Measurements from ENCODE around the gene ZNF91.

The ZNF91 gene

DNA sequence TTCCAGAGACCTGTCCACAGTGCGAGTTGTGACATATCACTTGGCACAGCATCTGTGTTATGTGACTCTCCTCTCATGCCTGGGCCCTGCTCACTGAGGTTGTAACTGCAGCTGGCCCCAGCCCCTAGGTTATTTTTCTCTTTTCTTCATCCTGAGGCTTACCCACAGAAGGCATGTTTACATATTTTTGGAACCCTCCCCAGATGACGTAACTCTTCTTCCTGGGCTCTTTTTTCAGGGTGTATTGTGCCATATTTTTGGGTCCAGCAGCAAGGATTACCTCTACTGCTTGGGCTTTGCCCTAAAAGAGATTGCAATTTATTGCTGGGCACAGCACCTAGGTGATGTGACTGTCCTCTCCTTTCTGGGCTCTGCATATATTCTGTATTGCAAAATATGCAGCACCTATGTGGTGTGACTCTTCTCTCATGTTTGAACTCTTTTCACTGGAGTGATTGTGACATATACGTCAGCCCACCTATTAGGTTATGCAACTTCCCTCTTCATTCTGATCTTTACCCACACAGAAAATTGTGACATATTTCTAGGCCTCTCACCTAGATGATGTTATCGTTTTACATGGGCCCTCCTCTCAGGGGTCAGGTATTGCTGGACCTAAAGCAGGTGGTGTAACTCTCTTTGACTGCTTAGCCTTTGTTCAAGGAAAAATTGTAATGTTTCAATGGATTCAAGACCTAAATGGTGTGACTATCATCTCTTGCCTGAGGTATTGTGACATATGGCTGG is 80.6 kb downstream of the ZNF91 start:
- TF ChIP-seq, protein P1, sequence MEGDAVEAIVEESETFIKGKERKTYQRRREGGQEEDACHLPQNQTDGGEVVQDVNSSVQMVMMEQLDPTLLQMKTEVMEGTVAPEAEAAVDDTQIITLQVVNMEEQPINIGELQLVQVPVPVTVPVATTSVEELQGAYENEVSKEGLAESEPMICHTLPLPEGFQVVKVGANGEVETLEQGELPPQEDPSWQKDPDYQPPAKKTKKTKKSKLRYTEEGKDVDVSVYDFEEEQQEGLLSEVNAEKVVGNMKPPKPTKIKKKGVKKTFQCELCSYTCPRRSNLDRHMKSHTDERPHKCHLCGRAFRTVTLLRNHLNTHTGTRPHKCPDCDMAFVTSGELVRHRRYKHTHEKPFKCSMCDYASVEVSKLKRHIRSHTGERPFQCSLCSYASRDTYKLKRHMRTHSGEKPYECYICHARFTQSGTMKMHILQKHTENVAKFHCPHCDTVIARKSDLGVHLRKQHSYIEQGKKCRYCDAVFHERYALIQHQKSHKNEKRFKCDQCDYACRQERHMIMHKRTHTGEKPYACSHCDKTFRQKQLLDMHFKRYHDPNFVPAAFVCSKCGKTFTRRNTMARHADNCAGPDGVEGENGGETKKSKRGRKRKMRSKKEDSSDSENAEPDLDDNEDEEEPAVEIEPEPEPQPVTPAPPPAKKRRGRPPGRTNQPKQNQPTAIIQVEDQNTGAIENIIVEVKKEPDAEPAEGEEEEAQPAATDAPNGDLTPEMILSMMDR (IDR thresholded peaks at IDR 0.05; ENCODE audit: borderline replicate concordance, control extremely low read depth, extremely low read depth, insufficient read depth, missing control alignments), result no peak
- in situ Hi-C loops (cut with MboI; ENCODE audit: low sequenced_read_pairs, unreplicated experiment), result no loop called here

DNA sequence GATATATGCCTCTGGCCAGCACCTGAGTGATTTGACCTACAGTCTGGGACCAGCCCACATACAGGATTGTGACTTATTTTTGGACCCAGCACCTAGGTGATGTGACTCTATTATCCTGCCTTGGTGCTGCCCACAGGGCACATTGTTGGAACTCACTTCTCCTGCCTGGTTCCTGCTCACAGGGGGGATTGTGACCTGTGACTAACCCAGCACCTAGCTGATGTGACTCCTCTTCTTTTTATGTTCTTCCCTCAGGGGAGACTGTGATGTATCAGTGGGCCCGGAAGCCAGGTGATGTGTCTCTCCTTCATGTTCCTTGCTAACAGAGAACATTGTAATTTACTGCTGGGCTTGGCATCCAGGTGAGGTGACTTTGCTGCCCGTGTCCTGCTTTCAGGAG is 82.1 kb downstream of the ZNF91 start:
- in situ Hi-C loops (cut with MboI; ENCODE audit: low sequenced_read_pairs, unreplicated experiment), result no loop called here
- no peak for DNase-seq (ENCODE audit: low spot score)
- TF ChIP-seq, protein P1 (IDR thresholded peaks at IDR 0.05; ENCODE audit: borderline replicate concordance, control extremely low read depth, extremely low read depth, insufficient read depth, missing control alignments), result no peak

More for the DNA sequence above, 80.6 kb downstream of the ZNF91 start:
- no peak for DNase-seq (ENCODE audit: low spot score)

DNA sequence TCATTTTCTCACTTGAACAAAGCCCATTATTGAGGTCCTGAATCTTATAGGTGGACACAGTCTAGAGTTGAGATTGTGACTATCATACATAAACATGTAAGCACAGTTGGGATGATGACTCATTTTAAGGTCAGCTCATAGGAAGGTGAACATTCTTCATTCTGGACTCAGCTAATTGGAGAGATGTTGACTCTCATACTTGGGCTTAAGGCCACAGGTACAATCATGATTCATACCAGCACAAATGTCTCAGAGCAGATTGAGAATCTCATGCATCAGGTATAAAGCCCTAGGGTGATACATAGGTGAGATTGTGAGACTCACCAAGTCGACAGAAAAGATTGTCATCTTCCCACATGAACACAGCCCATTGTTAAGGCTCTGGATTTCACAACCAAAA is 82.8 kb downstream of the ZNF91 start:
- no peak for DNase-seq (ENCODE audit: low spot score)
- in situ Hi-C loops (cut with MboI; ENCODE audit: low sequenced_read_pairs, unreplicated experiment), result no loop called here
- TF ChIP-seq, protein P1 (IDR thresholded peaks at IDR 0.05; ENCODE audit: borderline replicate concordance, control extremely low read depth, extremely low read depth, insufficient read depth, missing control alignments), result no peak

DNA sequence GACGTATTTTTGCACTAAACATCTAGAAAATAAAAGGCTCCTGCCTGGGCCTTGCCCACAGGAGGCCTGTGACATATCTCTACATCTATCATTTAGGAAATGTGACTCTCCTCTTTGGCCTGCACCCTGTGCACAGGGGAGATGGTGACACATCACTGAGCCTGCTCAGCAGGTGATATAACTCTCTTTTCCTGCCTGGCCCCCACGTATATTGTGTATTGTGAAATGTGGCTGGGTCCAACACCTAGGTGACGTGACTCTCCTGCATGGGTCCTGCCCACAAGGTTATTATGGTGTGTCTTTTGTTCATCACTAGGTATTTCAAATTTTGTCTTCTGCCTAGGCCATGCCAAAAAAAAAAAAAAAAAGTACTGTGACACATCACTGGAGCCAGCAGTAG is 83.7 kb downstream of the ZNF91 start:
- in situ Hi-C loops (cut with MboI; ENCODE audit: low sequenced_read_pairs, unreplicated experiment), result no loop called here
- TF ChIP-seq, protein P1 (IDR thresholded peaks at IDR 0.05; ENCODE audit: borderline replicate concordance, control extremely low read depth, extremely low read depth, insufficient read depth, missing control alignments), result no peak
- no peak for DNase-seq (ENCODE audit: low spot score)

DNA sequence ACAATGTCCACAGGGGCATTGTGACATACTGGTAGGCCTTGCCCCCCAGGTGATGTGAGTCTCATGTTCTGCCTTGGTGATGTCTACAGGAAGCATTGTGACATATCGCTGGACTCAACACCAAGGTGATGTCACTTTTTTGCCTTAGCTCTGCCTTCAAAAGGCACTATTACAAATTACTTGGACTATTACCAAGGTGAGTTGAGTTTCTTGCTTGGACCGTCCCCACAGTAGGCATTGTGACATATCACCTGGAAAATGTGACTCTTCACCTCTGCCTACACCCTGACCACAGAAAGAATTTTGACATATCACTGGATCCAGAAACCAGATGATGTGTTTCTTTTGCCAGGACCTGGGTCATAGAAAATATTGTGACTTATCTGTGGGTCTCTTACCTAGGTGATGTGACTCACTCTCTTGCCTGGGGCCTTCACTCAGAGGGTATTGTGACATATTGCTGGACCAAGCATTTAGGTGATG is 84.5 kb downstream of the ZNF91 start:
- TF ChIP-seq, protein P1 (IDR thresholded peaks at IDR 0.05; ENCODE audit: borderline replicate concordance, control extremely low read depth, extremely low read depth, insufficient read depth, missing control alignments), result no peak
- DNase-seq (ENCODE audit: low spot score), result no peak
- in situ Hi-C loops (cut with MboI; ENCODE audit: low sequenced_read_pairs, unreplicated experiment), result no loop called here

DNA sequence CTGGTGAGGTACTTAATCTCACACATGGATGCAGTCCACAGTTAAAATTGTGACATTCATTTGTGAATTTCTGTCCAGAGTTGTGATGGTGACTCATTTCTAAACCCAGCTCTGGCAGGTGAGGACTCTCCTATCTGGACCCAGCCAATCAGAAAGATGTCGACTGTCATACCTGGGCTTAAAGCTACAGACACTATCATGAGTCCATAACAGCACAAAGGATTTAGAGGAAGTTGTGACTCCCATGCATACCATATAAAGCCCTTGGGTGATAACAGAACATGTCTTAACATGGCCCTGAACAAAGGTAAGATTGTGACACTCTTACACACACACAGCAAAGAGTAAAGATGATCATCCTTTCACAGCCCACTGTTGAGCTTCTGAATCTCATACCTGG is 85.3 kb downstream of the ZNF91 start:
- in situ Hi-C loops (cut with MboI; ENCODE audit: low sequenced_read_pairs, unreplicated experiment), result no loop called here
- no peak for DNase-seq (ENCODE audit: low spot score)
- TF ChIP-seq, protein P1 (IDR thresholded peaks at IDR 0.05; ENCODE audit: borderline replicate concordance, control extremely low read depth, extremely low read depth, insufficient read depth, missing control alignments), result no peak
